GM23248 (cell line): ENCODE measurements around the gene SPATA25. TPM values are rescaled to one million over a fixed set of nuclear protein-coding genes. Genes with fewer than 3 reads are reported as not detected.
A peak's percentile ranks its signal among the peaks of the same experiment; 100 is the strongest.

Source experiments
- DNase-seq: peaks from one replicate; pipeline ENCODE4 v3.0.0-alpha.2; 2015
- H2AFZ ChIP-seq: fragments of 200-600 bp; sonication (generic); 2 replicates; pipeline ENCODE4 v1.6.1; 2016; ENCODE audit warnings: antibody characterized with exemption
- H3F3A ChIP-seq: fragments of 200-600 bp; sonication (generic); 2 replicates; pipeline ENCODE4 v1.6.1; 2016; ENCODE audit warnings: mild to moderate bottlenecking, antibody characterized with exemption, mixed run types; ENCODE audit not compliant: insufficient read depth
- H3K27ac ChIP-seq: fragments of 200-600 bp; sonication (generic); 2 replicates; pipeline ENCODE4 v1.5.1; 2016; ENCODE audit warnings: mild to moderate bottlenecking
- H3K27me3 ChIP-seq: fragments of 200-600 bp; sonication (generic); replicated peaks from 2 replicates; pipeline ENCODE4 v1.6.1; 2016; ENCODE audit warnings: mild to moderate bottlenecking; ENCODE audit not compliant: insufficient read depth
- H3K36me3 ChIP-seq: fragments of 200-600 bp; sonication (generic); 2 replicates; pipeline ENCODE4 v1.6.1; 2016; ENCODE audit warnings: low read depth, mild to moderate bottlenecking
- H3K4me1 ChIP-seq: fragments of 200-600 bp; sonication (generic); 2 replicates; pipeline ENCODE4 v1.6.1; 2016; ENCODE audit warnings: mild to moderate bottlenecking; ENCODE audit not compliant: insufficient read depth
- H3K4me2 ChIP-seq: fragments of 200-600 bp; sonication (generic); one replicate; pipeline ENCODE4 v1.6.1; 2016; ENCODE audit warnings: mild to moderate bottlenecking; ENCODE audit not compliant: unreplicated experiment
- H3K4me3 ChIP-seq: fragments of 200-600 bp; sonication (generic); 2 replicates; pipeline ENCODE4 v1.5.1; 2016; ENCODE audit warnings: mild to moderate bottlenecking
- H3K79me2 ChIP-seq: fragments of 200-600 bp; sonication (generic); 2 replicates; pipeline ENCODE4 v1.6.1; 2016; ENCODE audit warnings: mild to moderate bottlenecking; ENCODE audit not compliant: insufficient read depth
- H3K9ac ChIP-seq: fragments of 200-600 bp; sonication (generic); 2 replicates; pipeline ENCODE4 v1.6.1; 2016; ENCODE audit warnings: mild to moderate bottlenecking
- H3K9me2 ChIP-seq: fragments of 200-600 bp; sonication (generic); 2 replicates; pipeline ENCODE4 v1.6.1; 2016; ENCODE audit warnings: mixed run types, mild to moderate bottlenecking, moderate library complexity; ENCODE audit not compliant: insufficient read depth
- H3K9me3 ChIP-seq: fragments of 200-600 bp; sonication (generic); one replicate; pipeline ENCODE4 v1.6.1; 2017; ENCODE audit warnings: low read depth
- H4K20me1 ChIP-seq: fragments of 200-600 bp; sonication (generic); 2 replicates; pipeline ENCODE4 v1.6.0; 2016; ENCODE audit not compliant: insufficient read depth
- EZH2 ChIP-seq: fragments of 200-600 bp; sonication (generic); IDR thresholded peaks from 2 replicates; pipeline ENCODE4 v1.6.1; 2018; ENCODE audit warnings: antibody characterized with exemption, mild to moderate bottlenecking; ENCODE audit not compliant: insufficient read depth, poor library complexity, severe bottlenecking
- EZH2phosphoT487 ChIP-seq: fragments of 200-600 bp; sonication (generic); IDR thresholded peaks from 2 replicates; pipeline ENCODE4 v1.6.1; 2018; ENCODE audit warnings: antibody characterized with exemption, moderate library complexity, mild to moderate bottlenecking, low read depth; ENCODE audit not compliant: insufficient read depth
- WGBS, 2 experiments: methylation state at CpG; one replicate each; pipeline ENCODE4 v1.1.6; 2015 to 2017; ENCODE audit warnings: low lambda C conversion rate in 2 of 2, low coverage in 1 of 2; ENCODE audit errors: missing lambda C conversion rate in 2 of 2; 5-methylcytosine and 5-hydroxymethylcytosine counted together
- in situ Hi-C: fragments of 300-500 bp; cut with MboI; formaldehyde crosslinking; loops from 2 replicates; pipeline ENCODE4 v1.15.0; 2020
- polyA plus RNA-seq: library from polyadenylated mRNA; unstranded; fragments of >200 nt; fragmentation: Nextera tagmentation; extraction: Ambion mirVana; gene quantifications from 2 replicates; pipeline ENCODE4 v1.2.1, GENCODE V29; 2016
- total RNA-seq: library from RNA; depleted of rRNA; stranded (reverse); fragments of >200 nt; shearing (Covaris generic); gene quantifications from 2 replicates; pipeline ENCODE4 v1.2.3, GENCODE V29; 2014

The SPATA25 gene
- total and polyA plus RNA-seq, 2 experiments from 2014 or later = not detected

GRCh38 chr20:45926731-45927070 is 39.3 kb upstream of the SPATA25 start:
- TF ChIP-seq EZH2 = no peak
- TF ChIP-seq EZH2phosphoT487 = no peak
- no peak overlapping the region for H3K9ac ChIP-seq
- WGBS, 2 experiments = 27 to 38% methylated on average over 2 of the region's 2 CpGs
- H3K27me3 ChIP-seq = no peaks in the 10 kb centered on the region
- H3K4me3 ChIP-seq = no peak overlapping the region
- no peak overlapping the region for H2AFZ ChIP-seq
- no peaks in the 10 kb centered on the region for H4K20me1 ChIP-seq
- H3K79me2 ChIP-seq = 0 out of 2 replicates have a peak, but pooled peaks cover 4% of the 10 kb centered on the region
- H3K9me3 ChIP-seq = no peaks in the 10 kb centered on the region
- H3K9me2 ChIP-seq = no peaks in the 10 kb centered on the region
- no peaks in the 10 kb centered on the region for H3K36me3 ChIP-seq
- in situ Hi-C loops = no loop called here
- H3K4me1 ChIP-seq = no peaks in the 10 kb centered on the region; the same call in none of the 2 replicates
- no peak for DNase-seq
- H3K4me2 ChIP-seq = no peak overlapping the region
- no peak overlapping the region for H3K27ac ChIP-seq
- peaks cover 10% of the 10 kb centered on the region; the same call in 1 of the 2 replicates for H3F3A ChIP-seq

GRCh38 chr20:45925821-45926506 is 38.5 kb upstream of the SPATA25 start:
- Histone ChIP-seq H4K20me1 (no peaks in the 10 kb centered on the region), H3K79me2 (no peaks in the 10 kb centered on the region), H2AFZ (no peak overlapping the region), H3K4me1 (no peaks in the 10 kb centered on the region; the same call in none of the 2 replicates), H3K4me3 (no peak overlapping the region), H3K27ac (no peak overlapping the region), H3K9ac (no peak overlapping the region), H3K9me2 (no peaks in the 10 kb centered on the region), H3F3A (peaks cover 10% of the 10 kb centered on the region; the same call in 1 of the 2 replicates), H3K36me3 (no peaks in the 10 kb centered on the region), H3K9me3 (no peaks in the 10 kb centered on the region), H3K4me2 (no peak overlapping the region), H3K27me3 (no peaks in the 10 kb centered on the region)
- in situ Hi-C loops = no loop called here
- DNase-seq = no peak
- WGBS, 2 experiments = 61 to 63% methylated on average over 9 of the region's 9 CpGs
- TF ChIP-seq EZH2 = no peak
- no peak for TF ChIP-seq EZH2phosphoT487

DNA sequence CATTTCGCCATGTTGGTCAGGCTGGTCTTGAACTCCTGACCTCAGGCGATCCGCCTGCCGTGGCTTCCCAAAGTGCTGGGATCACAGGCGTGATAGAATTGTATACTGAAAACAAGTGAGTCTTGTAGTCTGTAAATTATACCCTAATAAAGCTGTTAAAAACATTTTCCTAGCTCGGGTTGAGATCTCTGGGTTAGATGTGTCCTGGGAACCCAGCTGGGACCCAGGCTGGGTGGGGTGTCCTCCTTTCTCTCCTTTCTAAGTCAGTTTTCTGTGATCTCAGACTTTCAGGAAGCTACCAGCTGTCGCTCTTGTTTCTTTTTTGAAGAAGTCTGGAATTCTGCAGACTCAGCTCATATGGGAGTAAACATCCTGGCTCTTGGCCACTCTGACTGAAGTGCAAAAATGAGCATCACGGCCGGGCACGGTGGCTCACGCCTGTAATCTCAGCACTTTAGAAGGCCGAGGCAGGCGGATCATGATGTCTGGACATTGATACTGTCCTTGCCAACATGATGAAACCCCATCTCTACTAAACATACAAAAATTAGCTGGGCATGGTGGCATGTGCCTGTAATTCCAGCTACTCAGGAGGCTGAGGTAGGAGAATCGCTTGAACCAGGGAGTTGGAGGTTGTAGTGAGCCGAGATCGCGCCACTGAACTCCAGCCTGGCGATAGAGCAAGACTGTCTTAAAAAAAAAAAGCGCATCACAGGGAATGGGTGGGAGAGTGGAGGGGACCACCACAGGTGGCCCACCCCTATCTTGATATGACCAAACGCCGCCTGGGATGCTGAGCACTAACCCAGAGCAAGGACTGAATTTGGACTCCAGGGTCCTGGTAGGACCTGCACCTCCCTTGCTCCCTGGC is 37.2 kb upstream of the SPATA25 start:
- H3K9me2 ChIP-seq = no peaks in the 10 kb centered on the region
- TF ChIP-seq EZH2 (no peak), EZH2phosphoT487 (no peak)
- H3K4me1 ChIP-seq = no peaks in the 10 kb centered on the region; the same call in none of the 2 replicates
- no peak overlapping the region for H3K27ac ChIP-seq
- peak overlapping the region; percentile 53 for H3K9ac ChIP-seq
- peak overlapping the region; percentile 37 for H3K4me3 ChIP-seq
- peak; percentile 73 for DNase-seq
- H3K36me3 ChIP-seq = no peaks in the 10 kb centered on the region
- WGBS, 2 experiments = 30% methylated on average over 21 of the region's 21 CpGs
- H3K27me3 ChIP-seq = no peaks in the 10 kb centered on the region
- peak overlapping the region; percentile 80 for H2AFZ ChIP-seq
- H3K4me2 ChIP-seq = peak overlapping the region; percentile 74
- H3F3A ChIP-seq = peaks cover 10% of the 10 kb centered on the region; the same call in 1 of the 2 replicates
- no peaks in the 10 kb centered on the region for H3K79me2 ChIP-seq
- in situ Hi-C loops = no loop called here
- no peaks in the 10 kb centered on the region for H3K9me3 ChIP-seq
- H4K20me1 ChIP-seq = no peaks in the 10 kb centered on the region

GRCh38 chr20:45921337-45922189 is 34.1 kb upstream of the SPATA25 start:
- H3K4me1 ChIP-seq = peaks cover 6% of the 10 kb centered on the region
- no peaks in the 10 kb centered on the region for H3K36me3 ChIP-seq
- no peaks in the 10 kb centered on the region for H3K9me3 ChIP-seq
- no peak overlapping the region for H2AFZ ChIP-seq
- H3K27ac ChIP-seq = no peak overlapping the region
- no peaks in the 10 kb centered on the region for H3K27me3 ChIP-seq
- DNase-seq = no peak
- H4K20me1 ChIP-seq = no peaks in the 10 kb centered on the region
- H3K4me2 ChIP-seq = no peak overlapping the region
- in situ Hi-C loops = no loop called here
- no peak for TF ChIP-seq EZH2
- TF ChIP-seq EZH2phosphoT487 = no peak
- H3K9me2 ChIP-seq = no peaks in the 10 kb centered on the region
- no peaks in the 10 kb centered on the region for H3K79me2 ChIP-seq
- peaks cover 5% of the 10 kb centered on the region; the same call in 1 of the 2 replicates for H3F3A ChIP-seq
- no peak overlapping the region for H3K4me3 ChIP-seq
- 81% methylated on average over 11 of the region's 11 CpGs for WGBS, 2 experiments
- no peak overlapping the region for H3K9ac ChIP-seq
